Liver (tissue), 10 donors: ENCODE data around the gene DAD1. TPM values are rescaled to one million over a fixed set of nuclear protein-coding genes. Genes with fewer than 3 reads are reported as not detected.

Experiments
- DNase-seq: peaks from one replicate; pipeline ENCODE4 v3.0.0-alpha.2; 2017; ENCODE audit warnings: low spot score
- H3K27ac ChIP-seq, 2 donors: one replicate each; pipeline ENCODE4 v1.7.0; 2013; ENCODE audit warnings: inconsistent platforms in 2 of 2, low read length in 2 of 2, control low read depth in 1 of 2, low read depth in 1 of 2, mild to moderate bottlenecking in 1 of 2
- H3K27me3 ChIP-seq, 4 donors: one replicate each; pipeline versions ENCODE4 v1.6.1 to v1.7.0; 2013; ENCODE audit warnings: low read length in 3 of 4, inconsistent platforms in 1 of 4, mild to moderate bottlenecking in 1 of 4, moderate library complexity in 1 of 4; ENCODE audit not compliant: control insufficient read depth in 4 of 4, insufficient read depth in 4 of 4
- H3K36me3 ChIP-seq, 4 donors: one replicate each; pipeline versions ENCODE4 v1.6.1 to v1.7.0; 2013; ENCODE audit warnings: low read length in 3 of 4, mild to moderate bottlenecking in 3 of 4, low read depth in 1 of 4, moderate library complexity in 1 of 4; ENCODE audit not compliant: control insufficient read depth in 4 of 4, insufficient read depth in 3 of 4
- H3K4me1 ChIP-seq, 4 donors: one replicate each; pipeline versions ENCODE4 v1.6.1 to v1.7.0; 2013; ENCODE audit warnings: low read length in 3 of 4, mild to moderate bottlenecking in 3 of 4, moderate library complexity in 1 of 4; ENCODE audit not compliant: control insufficient read depth in 4 of 4, insufficient read depth in 4 of 4
- H3K4me3 ChIP-seq, 3 donors: one replicate each; pipeline versions ENCODE4 v1.6.1 to v1.7.0; 2013; ENCODE audit warnings: low read length in 3 of 3, control low read depth in 1 of 3, low read depth in 1 of 3, mild to moderate bottlenecking in 1 of 3
- H3K9ac ChIP-seq, 2 donors: one replicate each; pipeline ENCODE4 v1.7.0; 2013; ENCODE audit warnings: low read length in 2 of 2, mild to moderate bottlenecking in 2 of 2, moderate library complexity in 2 of 2, control low read depth in 1 of 2, low read depth in 1 of 2
- H3K9me3 ChIP-seq, 4 donors: one replicate each; pipeline versions ENCODE4 v1.6.1 to v1.7.0; 2013; ENCODE audit warnings: low read length in 3 of 4; ENCODE audit not compliant: control insufficient read depth in 4 of 4
- HNF4A ChIP-seq, 2 donors: conservative IDR thresholded peaks; 2 replicates each; pipeline ENCODE4 v1.6.1; 2016; ENCODE audit warnings: antibody characterized with exemption in 2 of 2, mild to moderate bottlenecking in 2 of 2
- HNF4G ChIP-seq: IDR thresholded peaks from 2 replicates; pipeline ENCODE4 v1.6.1; 2016; ENCODE audit warnings: antibody characterized with exemption
- JUND ChIP-seq, 2 donors: IDR thresholded peaks; 2 replicates each; pipeline ENCODE4 v1.6.1; 2016; ENCODE audit warnings: antibody characterized with exemption in 2 of 2
- RAD21 ChIP-seq, 2 donors: IDR thresholded peaks; 2 replicates each; pipeline ENCODE4 v1.6.1; 2016; ENCODE audit warnings: antibody characterized with exemption in 2 of 2, mild to moderate bottlenecking in 2 of 2
- RXRA ChIP-seq, 2 donors: IDR thresholded peaks; 2 replicates each; pipeline ENCODE4 v1.6.1; 2017 to 2018; ENCODE audit warnings: antibody characterized with exemption in 2 of 2, mild to moderate bottlenecking in 1 of 2
- WGBS: extraction: QIAGEN DNeasy Blood & Tissue Kit; methylation state at CpG from one replicate; pipeline ENCODE4 v1.1.7; 2013; 5-methylcytosine and 5-hydroxymethylcytosine counted together
- polyA plus RNA-seq, 2 donors: library from polyadenylated mRNA; stranded (reverse) in 1 of 2; unstranded in 1 of 2; fragments of 200-250 nt in 1 of 2; fragments of >200 nt in 1 of 2; fragmentation: Nextera tagmentation in 1 of 2; extraction: Ambion mirVana in 1 of 2; gene quantifications; one replicate each; pipeline versions ENCODE4 v1.2.1 to v1.2.3, GENCODE V29; 2013 to 2015
- small RNA-seq: library from RNA; depleted of rRNA; stranded (forward); fragments of <200 nt; gene quantifications from one replicate; pipeline ENCODE3, GENCODE V24; 2014
- total RNA-seq, 2 donors: library from RNA; depleted of rRNA; stranded (reverse); fragments of >200 nt; gene quantifications; one replicate each; pipeline ENCODE4 v1.2.3, GENCODE V29; 2014
- donor health status: healthy.
- donor health status: healthy.
- donor health status: healthy.
- donor health status: healthy.
- donor health status: healthy.

DAD1 gene
- total and polyA plus RNA-seq, 4 donors: 142 to 254 (median 205) TPM

DNA sequence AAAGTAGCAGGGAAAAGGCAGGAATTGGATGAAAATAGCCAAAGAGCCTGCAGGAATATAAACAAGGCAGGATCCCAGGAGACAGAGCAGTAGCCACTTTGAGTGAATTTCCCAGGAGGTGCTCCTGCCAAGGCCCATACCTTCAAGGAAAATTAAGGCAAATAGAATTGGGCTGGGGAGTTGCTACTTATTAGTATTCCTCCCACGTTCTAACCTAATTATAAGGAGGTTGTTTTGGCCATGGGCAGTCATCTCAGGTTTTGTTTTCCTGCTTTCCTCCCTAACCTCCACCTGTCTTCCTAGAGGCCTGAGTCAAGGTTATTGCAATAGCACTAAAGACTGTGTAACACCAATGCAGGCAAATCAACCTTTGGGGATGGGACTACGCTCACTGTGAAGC lies 73.1 kb downstream of the DAD1 start:
- Histone ChIP-seq H3K4me3 (no peak overlapping the region), H3K27ac (no peak overlapping the region), H3K9me3 (no peaks in the 10 kb centered on the region), H3K27me3 (no peaks in the 10 kb centered on the region), H3K9ac (no peak overlapping the region), H3K4me1 (peaks cover 0 to 8% (median 3%) of the 10 kb centered on the region in 4 donors), H3K36me3 (no peaks in the 10 kb centered on the region)
- no peak for DNase-seq
- WGBS: 86% methylated on average over 2 of the region's 2 CpGs
- TF ChIP-seq HNF4A (conservative IDR thresholded peaks at IDR 0.05) (no peak), RXRA (IDR thresholded peaks at IDR 0.05) (no peak), JUND (IDR thresholded peaks at IDR 0.05) (no peak), RAD21 (IDR thresholded peaks at IDR 0.05) (no peak), HNF4G (no peak)

Small RNA genes lying within 50 kb of the gene (small RNA-seq; reads per million reads assigned to genes)
- gene TRAJ1 (not detected), gene TRAJ10 (not detected), gene TRAJ11 (not detected), gene TRAJ12 (not detected), gene TRAJ13 (not detected), gene TRAJ14 (not detected), gene TRAJ16 (not detected), gene TRAJ17 (not detected), gene TRAJ18 (not detected), gene TRAJ19 (not detected), gene TRAJ2 (not detected), gene TRAJ20 (not detected), gene TRAJ21 (not detected), gene TRAJ22 (not detected), gene TRAJ23 (not detected), gene TRAJ24 (not detected), gene TRAJ25 (not detected), gene TRAJ26 (not detected), gene TRAJ27 (not detected), gene TRAJ28 (not detected), gene TRAJ3 (not detected), gene TRAJ4 (not detected), gene TRAJ5 (not detected), gene TRAJ6 (not detected), gene TRAJ7 (not detected), gene TRAJ8 (not detected), gene TRAJ9 (not detected)

Other genes with a start within 250 kb of the DAD1 start
- 10 to 100 TPM in 1 of 2 donors, 1 to 10 TPM in 1; 9.9 to 12.3 TPM for gene ABHD4, start 9.1 kb upstream of the DAD1 start, total RNA-seq
- 10 to 100 TPM in 1 of 2 donors, 1 to 10 TPM in 1; 9.0 to 32.9 TPM for gene ABHD4, start 9.1 kb upstream of the DAD1 start, polyA plus RNA-seq
- not detected for gene OR6J1, start 55.1 kb upstream of the DAD1 start, total RNA-seq
- not detected for gene OR6J1, start 55.1 kb upstream of the DAD1 start, polyA plus RNA-seq
- gene OXA1L, start 177.5 kb upstream of the DAD1 start, total RNA-seq: 10 to 100 TPM; 59.3 to 64.2 TPM
- 100 to 1,000 TPM in 1 of 2 donors, 10 to 100 TPM in 1; 53.6 to 106 TPM for gene OXA1L, start 177.5 kb upstream of the DAD1 start, polyA plus RNA-seq
- gene SLC7A7, start 226.2 kb upstream of the DAD1 start, total RNA-seq: 10 to 100 TPM in 1 of 2 donors, 1 to 10 TPM in 1; 9.2 to 14.3 TPM
- gene SLC7A7, start 226.2 kb upstream of the DAD1 start, polyA plus RNA-seq: 1 to 10 TPM; 2.8 to 8.3 TPM
- 10 to 100 TPM in 1 of 2 donors, 1 to 10 TPM in 1; 9.1 to 19.1 TPM for gene MRPL52, start 240.7 kb upstream of the DAD1 start, total RNA-seq
- 100 to 1,000 TPM in 1 of 2 donors, 10 to 100 TPM in 1; 54.1 to 142 TPM for gene MRPL52, start 240.7 kb upstream of the DAD1 start, polyA plus RNA-seq
- 1 to 10 TPM; 7.6 to 8.4 TPM for gene MMP14, start 247.4 kb upstream of the DAD1 start, total RNA-seq
- 10 to 100 TPM in 1 of 2 donors, under 1 TPM in 1; 0.86 to 10.6 TPM for gene MMP14, start 247.4 kb upstream of the DAD1 start, polyA plus RNA-seq